SK-N-SH (cell line): ENCODE data around the gene ESYT3. TPM values are rescaled to one million over a fixed set of nuclear protein-coding genes. Genes with fewer than 3 reads are reported as not detected.

Experiments
- CTCF ChIA-PET: fragments of 300-600, 350-600 bp; formaldehyde crosslinking; extraction: SDS; loops from one replicate; lab custom pipeline; 2021; lab: Yijun Ruan, JAX
- POLR2A ChIA-PET: fragments of 350-600 bp; sonication (Branson Sonifier 250); formaldehyde crosslinking; extraction: SDS; loops from one replicate; lab custom pipeline; 2020; ENCODE audit warnings: antibody characterized with exemption, inconsistent platforms; lab: Yijun Ruan, JAX
- DNase-seq: peaks from one replicate; pipeline ENCODE4 v3.0.0; 2012
- H2AFZ ChIP-seq: fragments of 200-600 bp; sonication (generic); 2 replicates; pipeline ENCODE4 v1.8.1; 2016; ENCODE audit warnings: antibody characterized with exemption, mild to moderate bottlenecking, low read depth
- H3F3A ChIP-seq: fragments of 200-600 bp; sonication (generic); replicated peaks from 2 replicates; pipeline ENCODE3; 2016; ENCODE audit warnings: antibody characterized with exemption, mild to moderate bottlenecking; ENCODE audit not compliant: insufficient read depth
- H3K27ac ChIP-seq, 2 experiments: fragments of 200-500 bp in 1 of 2; fragments of 200-600 bp in 1 of 2; sonication (Bioruptor generic) in 1 of 2; sonication (generic), shearing (Covaris generic) in 1 of 2; 2 replicates each; pipeline versions ENCODE4 v1.5.1 to v1.6.1; 2014 to 2016; ENCODE audit warnings: low read depth in 2 of 2, inconsistent platforms in 1 of 2, low read length in 1 of 2, mild to moderate bottlenecking in 1 of 2, mixed read lengths in 1 of 2
- H3K27me3 ChIP-seq: fragments of 200-600 bp; sonication (generic), shearing (Covaris generic); 2 replicates; pipeline ENCODE4 v1.6.1; 2016; ENCODE audit warnings: mixed run types; ENCODE audit not compliant: insufficient read depth
- H3K36me3 ChIP-seq, 2 experiments: fragments of 200-500 bp in 1 of 2; fragments of 200-600 bp in 1 of 2; sonication (Bioruptor generic) in 1 of 2; sonication (generic) in 1 of 2; replicated peaks in 1 of 2; 2 replicates each; pipeline versions ENCODE3 to v1.5.1; 2014 to 2016; ENCODE audit warnings: low read length in 1 of 2, mild to moderate bottlenecking in 1 of 2; ENCODE audit not compliant: insufficient read depth in 2 of 2, control insufficient read depth in 1 of 2
- H3K4me1 ChIP-seq, 2 experiments: fragments of 200-500 bp in 1 of 2; fragments of 200-600 bp in 1 of 2; sonication (Bioruptor generic) in 1 of 2; sonication (generic), shearing (Covaris generic) in 1 of 2; 2 replicates each; pipeline versions ENCODE4 v1.5.1 to v1.6.1; 2014 to 2016; ENCODE audit warnings: low read depth in 1 of 2, low read length in 1 of 2, mixed run types in 1 of 2; ENCODE audit not compliant: insufficient read depth in 2 of 2, control insufficient read depth in 1 of 2
- H3K4me2 ChIP-seq: fragments of 200-600 bp; sonication (generic), shearing (Covaris generic); 2 replicates; pipeline ENCODE4 v1.6.1; 2017; ENCODE audit warnings: mixed run types
- H3K4me3 ChIP-seq, 2 experiments: fragments of 200-500 bp in 1 of 2; fragments of 200-600 bp in 1 of 2; sonication (Bioruptor generic) in 1 of 2; sonication (generic), shearing (Covaris generic) in 1 of 2; 2 replicates each; pipeline versions ENCODE4 v1.5.1 to v1.8.1; 2014 to 2016; ENCODE audit warnings: low read depth in 2 of 2, inconsistent platforms in 1 of 2, low read length in 1 of 2, mild to moderate bottlenecking in 1 of 2, mixed read lengths in 1 of 2, moderate library complexity in 1 of 2
- H3K79me2 ChIP-seq: fragments of 200-600 bp; sonication (generic); 2 replicates; pipeline ENCODE4 v1.8.1; 2017; ENCODE audit warnings: mild to moderate bottlenecking; ENCODE audit not compliant: insufficient read depth
- H3K9ac ChIP-seq: fragments of 200-600 bp; sonication (generic); 2 replicates; pipeline ENCODE4 v1.6.1; 2017; ENCODE audit warnings: mixed run types
- H3K9me2 ChIP-seq: fragments of 200-600 bp; sonication (generic); 2 replicates; pipeline ENCODE4 v1.6.1; 2017; ENCODE audit warnings: mixed run types
- H3K9me3 ChIP-seq: fragments of 200-600 bp; sonication (generic); 2 replicates; pipeline ENCODE4 v1.6.1; 2017; ENCODE audit warnings: mixed run types, mild to moderate bottlenecking, moderate library complexity
- H4K20me1 ChIP-seq: fragments of 200-600 bp; sonication (generic); 2 replicates; pipeline ENCODE4 v1.6.1; 2017; ENCODE audit warnings: mild to moderate bottlenecking, mixed run types; ENCODE audit not compliant: insufficient read depth
- CTCF ChIP-seq: fragments of 200-600 bp; sonication (generic); IDR thresholded peaks from 2 replicates; pipeline ENCODE4 v1.6.1; 2017; ENCODE audit warnings: antibody characterized with exemption, mild to moderate bottlenecking, moderate library complexity
- ELF1 ChIP-seq: IDR thresholded peaks from 2 replicates; pipeline ENCODE4 v1.4.0; 2012
- EP300 ChIP-seq, 2 experiments: IDR thresholded peaks; 2 replicates each; pipeline versions ENCODE4 v1.4.0 to v1.6.1; 2012; ENCODE audit warnings: borderline replicate concordance in 1 of 2, low read depth in 1 of 2, low read length in 1 of 2
- EZH2phosphoT487 ChIP-seq: fragments of 200-600 bp; sonication (generic); IDR thresholded peaks from 2 replicates; pipeline ENCODE4 v1.6.1; 2017; ENCODE audit warnings: low read depth, mixed run types, mild to moderate bottlenecking, antibody characterized with exemption, moderate library complexity, borderline replicate concordance
- FOXM1 ChIP-seq: IDR thresholded peaks from 2 replicates; pipeline ENCODE4 v1.4.0; 2012; ENCODE audit warnings: low read depth, mild to moderate bottlenecking
- MAX ChIP-seq: IDR thresholded peaks from 2 replicates; pipeline ENCODE4 v1.4.0; 2012; ENCODE audit warnings: low read depth
- MEF2A ChIP-seq: IDR thresholded peaks from 2 replicates; pipeline ENCODE4 v1.4.0; 2012; ENCODE audit warnings: low read depth, borderline replicate concordance
- NFIC ChIP-seq: IDR thresholded peaks from 2 replicates; pipeline ENCODE4 v1.4.0; 2012; ENCODE audit warnings: borderline replicate concordance
- PBX3 ChIP-seq: IDR thresholded peaks from 2 replicates; pipeline ENCODE4; 2012
- POLR2AphosphoS5 ChIP-seq: IDR thresholded peaks from 2 replicates; pipeline ENCODE4 v1.6.1; 2012; ENCODE audit warnings: low read depth, low read length
- RFX5 ChIP-seq: IDR thresholded peaks from 2 replicates; pipeline ENCODE4 v1.6.1; 2012; ENCODE audit warnings: mild to moderate bottlenecking, improper control_type of control experiment, low read length
- RXRA ChIP-seq: IDR thresholded peaks from 2 replicates; pipeline ENCODE4 v1.4.0; 2012; ENCODE audit warnings: low read depth, mild to moderate bottlenecking, borderline replicate concordance
- TCF12 ChIP-seq: IDR thresholded peaks from 2 replicates; pipeline ENCODE4 v1.4.0; 2012
- USF1 ChIP-seq: IDR thresholded peaks from 2 replicates; pipeline ENCODE4 v1.4.0; 2012; ENCODE audit warnings: low read depth, borderline replicate concordance
- USF2 ChIP-seq: fragments of 150-350 bp; IDR thresholded peaks from 2 replicates; pipeline ENCODE4 v1.6.1; 2017; ENCODE audit warnings: antibody characterized with exemption, low read length, low read depth, borderline replicate concordance
- YY1 ChIP-seq: IDR thresholded peaks from 2 replicates; pipeline ENCODE4 v1.4.0; 2012; ENCODE audit warnings: low read depth, mild to moderate bottlenecking
- WGBS: methylation state at CpG from one replicate; pipeline ENCODE4 v1.1.6; 2017; ENCODE audit warnings: low lambda C conversion rate; 5-methylcytosine and 5-hydroxymethylcytosine counted together
- polyA plus RNA-seq, 3 experiments: library from polyadenylated mRNA; depleted of rRNA; stranded (reverse); fragments of >200 nt; gene quantifications; 2 replicates each; pipeline ENCODE4 v1.2.3, GENCODE V29; 2012

Gene ESYT3
- polyA plus RNA-seq, 1 of the 3 experiments (the other 2 are of a cell fraction), result 0.33 TPM

- H3K4me1 ChIP-seq, result peaks cover 0 to 5% of the 10 kb centered on the region in 2 experiments; a peak in 1 of 4 replicates
- no peak overlapping the region for H3K4me2 ChIP-seq
- no peak overlapping the region for H3K27ac ChIP-seq
- TF ChIP-seq FOXM1 (no peak), EP300 (IDR thresholded peaks at IDR 0.05; ENCODE audit: borderline replicate concordance in 1 of 2, low read depth in 1 of 2, low read length in 1 of 2) (no peak), USF2 (no peak), ELF1 (no peak), MAX (no peak), POLR2AphosphoS5 (no peak), YY1 (no peak), MEF2A (no peak), RXRA (no peak), EZH2phosphoT487 (no peak), PBX3 (no peak), TCF12 (no peak), RFX5 (no peak), CTCF (no peak), NFIC (no peak), USF1 (no peak)
- no peaks in the 10 kb centered on the region for H3F3A ChIP-seq
- no peak overlapping the region for H2AFZ ChIP-seq
- H3K9ac ChIP-seq, result no peak overlapping the region
- H3K4me3 ChIP-seq, result no peak overlapping the region
- H3K9me2 ChIP-seq, result no peaks in the 10 kb centered on the region
- no peaks in the 10 kb centered on the region for H4K20me1 ChIP-seq
- POLR2A ChIA-PET, result no interaction called here
- DNase-seq, result no peak
- no peaks in the 10 kb centered on the region for H3K79me2 ChIP-seq
- CTCF ChIA-PET, result interaction anchor here (4.9 kb wide), 1 partner anchor 12 kb away, joined by 32 read pairs; no protein-coding TSS in a partner anchor
- no peaks in the 10 kb centered on the region for H3K9me3 ChIP-seq
- WGBS, result 100% methylated on average over 3 of the region's 3 CpGs
- H3K27me3 ChIP-seq, result peaks cover 6% of the 10 kb centered on the region; the same call in 1 of the 2 replicates
- H3K36me3 ChIP-seq, result no peaks in the 10 kb centered on the region
Observed at GRCh38 chr3:138429665-138430064, 4.8 kb upstream of the ESYT3 start.
